ENCODE measurements around the gene HECW1.
"Not testable (repeated sequence)": the region's sequence is repeated elsewhere in the genome, so short reads cannot be mapped to it uniquely, and the experiment has no call there.

HECW1 gene

GRCh38 chr7:43112941-43113621 lies 634 bp downstream of the HECW1 start:
- DNase-seq, result no peak

GRCh38 chr7:43113622-43114457 lies 1.4 kb downstream of the HECW1 start:
- DNase-seq, result no peak

- DNase-seq, result no peak
These were observed 2.0 kb downstream of the HECW1 start for GRCh38 chr7:43114458-43114780.

- DNase-seq, result no peak
These were observed 4.0 kb downstream of the HECW1 start for GRCh38 chr7:43116451-43116850.

- DNase-seq, result no peak
These were observed 4.6 kb downstream of the HECW1 start for GRCh38 chr7:43117095-43117494.

GRCh38 chr7:43117861-43118260 lies 5.4 kb downstream of the HECW1 start:
- DNase-seq, result no peak

GRCh38 chr7:43118313-43118712 lies 5.9 kb downstream of the HECW1 start:
- no peak for DNase-seq

- no peak for DNase-seq
These were observed 7.1 kb downstream of the HECW1 start for GRCh38 chr7:43119371-43120075.

- DNase-seq, result no peak
These were observed 9.5 kb downstream of the HECW1 start for GRCh38 chr7:43121973-43122372.

- DNase-seq, result no peak
These were observed 11.0 kb downstream of the HECW1 start for GRCh38 chr7:43123457-43123856.

GRCh38 chr7:43124388-43124787 lies 11.9 kb downstream of the HECW1 start:
- no peak for DNase-seq

GRCh38 chr7:43130347-43130746 lies 17.9 kb downstream of the HECW1 start:
- no peak for DNase-seq

- no peak for DNase-seq
These were observed 22.7 kb downstream of the HECW1 start for GRCh38 chr7:43135129-43135528.

- DNase-seq, result no peak
These were observed 23.6 kb downstream of the HECW1 start for GRCh38 chr7:43136064-43136463.

- not testable (repeated sequence) for DNase-seq
These were observed 24.8 kb downstream of the HECW1 start for GRCh38 chr7:43137121-43137744.

GRCh38 chr7:43137811-43138210 lies 25.4 kb downstream of the HECW1 start:
- no peak for DNase-seq

- no peak for DNase-seq
These were observed 26.3 kb downstream of the HECW1 start for GRCh38 chr7:43138710-43139109.

GRCh38 chr7:43139137-43139536 lies 26.7 kb downstream of the HECW1 start:
- DNase-seq, result no peak

- DNase-seq, result no peak
These were observed 27.7 kb downstream of the HECW1 start for GRCh38 chr7:43140186-43140585.

GRCh38 chr7:43141091-43141490 lies 28.6 kb downstream of the HECW1 start:
- DNase-seq, result no peak

GRCh38 chr7:43142703-43143102 lies 30.3 kb downstream of the HECW1 start:
- no peak for DNase-seq

- DNase-seq, result no peak
These were observed 31.6 kb downstream of the HECW1 start for GRCh38 chr7:43143918-43144589.

GRCh38 chr7:43148161-43148731 lies 35.8 kb downstream of the HECW1 start:
- DNase-seq, result no peak

All from SHP77 treated with DMSO at 0.1 percent for 48 hours (cell line).